Measurements from ENCODE around the gene ST3GAL4. TPM values are rescaled to one million over a fixed set of nuclear protein-coding genes. Genes with fewer than 3 reads are reported as not detected.

ST3GAL4 gene
- total and polyA plus RNA-seq, 9 donors = 25.2 to 34.4 (median 28.8) TPM

GRCh38 chr11:126440792-126441514 lies 85.5 kb downstream of the ST3GAL4 start:
- H3K4me1 ChIP-seq (ENCODE audit: control insufficient read depth, insufficient read depth, low read length) = peaks cover 15% of the 10 kb centered on the region
- H3K36me3 ChIP-seq (ENCODE audit: control insufficient read depth, insufficient read depth, low read length) = peaks cover 3% of the 10 kb centered on the region
- no peak overlapping the region for H3K27ac ChIP-seq (ENCODE audit: low read length)
- H3K9me3 ChIP-seq (replicated peaks; ENCODE audit: control insufficient read depth, low read depth, low read length) = no peaks in the 10 kb centered on the region
- H3K4me3 ChIP-seq (ENCODE audit: low read length) = no peak overlapping the region
- peaks cover 8% of the 10 kb centered on the region for H3K27me3 ChIP-seq (ENCODE audit: control insufficient read depth, insufficient read depth, low read length)
- 19% methylated on average over 13 of the region's 21 CpGs for WGBS (ENCODE audit: insufficient coverage)
- DNase-seq = peak; percentile 79

- no peak for DNase-seq
- no peaks in the 10 kb centered on the region for H3K9me3 ChIP-seq (replicated peaks; ENCODE audit: control insufficient read depth, low read depth, low read length)
- no peaks in the 10 kb centered on the region for H3K36me3 ChIP-seq (ENCODE audit: control insufficient read depth, insufficient read depth, low read length)
- 26% methylated on average over 12 of the region's 13 CpGs for WGBS (ENCODE audit: insufficient coverage)
- H3K27me3 ChIP-seq (ENCODE audit: control insufficient read depth, insufficient read depth, low read length) = peaks cover 8% of the 10 kb centered on the region
- H3K4me1 ChIP-seq (ENCODE audit: control insufficient read depth, insufficient read depth, low read length) = peaks cover 15% of the 10 kb centered on the region
- H3K4me3 ChIP-seq (ENCODE audit: low read length) = no peak overlapping the region
- no peak overlapping the region for H3K27ac ChIP-seq (ENCODE audit: low read length)
These were observed 87.6 kb downstream of the ST3GAL4 start for GRCh38 chr11:126443120-126443519.

- WGBS (ENCODE audit: insufficient coverage) = no CpG with 5 or more reads among the region's 7 CpGs
- Histone ChIP-seq H3K4me1 (ENCODE audit: control insufficient read depth, insufficient read depth, low read length) (peaks cover 15% of the 10 kb centered on the region), H3K36me3 (ENCODE audit: control insufficient read depth, insufficient read depth, low read length) (no peaks in the 10 kb centered on the region), H3K27ac (ENCODE audit: low read length) (no peak overlapping the region), H3K4me3 (ENCODE audit: low read length) (no peak overlapping the region), H3K27me3 (ENCODE audit: control insufficient read depth, insufficient read depth, low read length) (peaks cover 8% of the 10 kb centered on the region), H3K9me3 (replicated peaks; ENCODE audit: control insufficient read depth, low read depth, low read length) (no peaks in the 10 kb centered on the region)
- no peak for DNase-seq
These were observed 88.6 kb downstream of the ST3GAL4 start for GRCh38 chr11:126444072-126444471.

- Histone ChIP-seq H3K27me3 (ENCODE audit: control insufficient read depth, insufficient read depth, low read length) (peaks cover 8% of the 10 kb centered on the region), H3K9me3 (replicated peaks; ENCODE audit: control insufficient read depth, low read depth, low read length) (no peaks in the 10 kb centered on the region), H3K36me3 (ENCODE audit: control insufficient read depth, insufficient read depth, low read length) (no peaks in the 10 kb centered on the region), H3K4me3 (ENCODE audit: low read length) (no peak overlapping the region), H3K27ac (ENCODE audit: low read length) (no peak overlapping the region), H3K4me1 (ENCODE audit: control insufficient read depth, insufficient read depth, low read length) (peaks cover 12% of the 10 kb centered on the region)
- DNase-seq = no peak
- WGBS (ENCODE audit: insufficient coverage) = 80% methylated on average over 9 of the region's 10 CpGs
These were observed 91.1 kb downstream of the ST3GAL4 start for GRCh38 chr11:126446581-126446980.

GRCh38 chr11:126450198-126450597 lies 94.7 kb downstream of the ST3GAL4 start:
- no peaks in the 10 kb centered on the region for H3K9me3 ChIP-seq (replicated peaks; ENCODE audit: control insufficient read depth, low read depth, low read length)
- no peaks in the 10 kb centered on the region for H3K36me3 ChIP-seq (ENCODE audit: control insufficient read depth, insufficient read depth, low read length)
- WGBS (ENCODE audit: insufficient coverage) = 88% methylated on average over 7 of the region's 7 CpGs

GRCh38 chr11:126450806-126451205 lies 95.3 kb downstream of the ST3GAL4 start:
- Histone ChIP-seq H3K4me1 (ENCODE audit: control insufficient read depth, insufficient read depth, low read length) (peaks cover 26% of the 10 kb centered on the region), H3K27ac (ENCODE audit: low read length) (no peak overlapping the region), H3K4me3 (ENCODE audit: low read length) (no peak overlapping the region), H3K27me3 (ENCODE audit: control insufficient read depth, insufficient read depth, low read length) (peaks cover 6% of the 10 kb centered on the region), H3K36me3 (ENCODE audit: control insufficient read depth, insufficient read depth, low read length) (no peaks in the 10 kb centered on the region), H3K9me3 (replicated peaks; ENCODE audit: control insufficient read depth, low read depth, low read length) (no peaks in the 10 kb centered on the region)
- WGBS (ENCODE audit: insufficient coverage) = 97% methylated on average over 11 of the region's 11 CpGs
- no peak for DNase-seq

More at GRCh38 chr11:126450198-126450597, 94.7 kb downstream of the ST3GAL4 start:
- Histone ChIP-seq H3K4me3 (ENCODE audit: low read length) (no peak overlapping the region), H3K4me1 (ENCODE audit: control insufficient read depth, insufficient read depth, low read length) (peaks cover 26% of the 10 kb centered on the region), H3K27me3 (ENCODE audit: control insufficient read depth, insufficient read depth, low read length) (peaks cover 6% of the 10 kb centered on the region), H3K27ac (ENCODE audit: low read length) (no peak overlapping the region)
- DNase-seq = no peak

GRCh38 chr11:126451211-126451802 lies 95.8 kb downstream of the ST3GAL4 start:
- WGBS (ENCODE audit: insufficient coverage) = 87% methylated on average over 10 of the region's 15 CpGs
- no peak overlapping the region for H3K27ac ChIP-seq (ENCODE audit: low read length)
- no peak for DNase-seq
- no peak overlapping the region for H3K4me3 ChIP-seq (ENCODE audit: low read length)
- no peaks in the 10 kb centered on the region for H3K36me3 ChIP-seq (ENCODE audit: control insufficient read depth, insufficient read depth, low read length)
- peaks cover 7% of the 10 kb centered on the region for H3K27me3 ChIP-seq (ENCODE audit: control insufficient read depth, insufficient read depth, low read length)
- H3K4me1 ChIP-seq (ENCODE audit: control insufficient read depth, insufficient read depth, low read length) = peaks cover 26% of the 10 kb centered on the region
- H3K9me3 ChIP-seq (replicated peaks; ENCODE audit: control insufficient read depth, low read depth, low read length) = no peaks in the 10 kb centered on the region

- Histone ChIP-seq H3K4me1 (ENCODE audit: control insufficient read depth, insufficient read depth, low read length) (peaks cover 26% of the 10 kb centered on the region), H3K36me3 (ENCODE audit: control insufficient read depth, insufficient read depth, low read length) (no peaks in the 10 kb centered on the region), H3K9me3 (replicated peaks; ENCODE audit: control insufficient read depth, low read depth, low read length) (no peaks in the 10 kb centered on the region), H3K27ac (ENCODE audit: low read length) (no peak overlapping the region), H3K27me3 (ENCODE audit: control insufficient read depth, insufficient read depth, low read length) (peaks cover 8% of the 10 kb centered on the region), H3K4me3 (ENCODE audit: low read length) (no peak overlapping the region)
- peak; percentile 83 for DNase-seq
- 4% methylated on average over 21 of the region's 24 CpGs for WGBS (ENCODE audit: insufficient coverage)
These were observed 97.0 kb downstream of the ST3GAL4 start for GRCh38 chr11:126452241-126453101.

- peaks cover 8% of the 10 kb centered on the region for H3K27me3 ChIP-seq (ENCODE audit: control insufficient read depth, insufficient read depth, low read length)
- no peak for DNase-seq
- H3K9me3 ChIP-seq (replicated peaks; ENCODE audit: control insufficient read depth, low read depth, low read length) = no peaks in the 10 kb centered on the region
- peaks cover 49% of the 10 kb centered on the region for H3K4me1 ChIP-seq (ENCODE audit: control insufficient read depth, insufficient read depth, low read length)
- H3K27ac ChIP-seq (ENCODE audit: low read length) = no peak overlapping the region
- 84% methylated on average over 14 of the region's 15 CpGs for WGBS (ENCODE audit: insufficient coverage)
- H3K4me3 ChIP-seq (ENCODE audit: low read length) = no peak overlapping the region
- H3K36me3 ChIP-seq (ENCODE audit: control insufficient read depth, insufficient read depth, low read length) = no peaks in the 10 kb centered on the region
These were observed 100.6 kb downstream of the ST3GAL4 start for GRCh38 chr11:126456089-126456488.
